A204.1 (cell line): Measurements from ENCODE around the gene TMEM151B.
A peak's percentile ranks its signal among the peaks of the same experiment; 100 is the strongest.

ENCODE experiments used
- FAIRE-seq: peaks from 2 replicates; lab custom pipeline; 2012; peaks lifted over from hg19 to GRCh38; lab: Jason Lieb, UNC

TMEM151B gene

GRCh38 chr6:44232676-44233566 lies 37.3 kb upstream of the TMEM151B start:
- FAIRE-seq, result no peak

DNA sequence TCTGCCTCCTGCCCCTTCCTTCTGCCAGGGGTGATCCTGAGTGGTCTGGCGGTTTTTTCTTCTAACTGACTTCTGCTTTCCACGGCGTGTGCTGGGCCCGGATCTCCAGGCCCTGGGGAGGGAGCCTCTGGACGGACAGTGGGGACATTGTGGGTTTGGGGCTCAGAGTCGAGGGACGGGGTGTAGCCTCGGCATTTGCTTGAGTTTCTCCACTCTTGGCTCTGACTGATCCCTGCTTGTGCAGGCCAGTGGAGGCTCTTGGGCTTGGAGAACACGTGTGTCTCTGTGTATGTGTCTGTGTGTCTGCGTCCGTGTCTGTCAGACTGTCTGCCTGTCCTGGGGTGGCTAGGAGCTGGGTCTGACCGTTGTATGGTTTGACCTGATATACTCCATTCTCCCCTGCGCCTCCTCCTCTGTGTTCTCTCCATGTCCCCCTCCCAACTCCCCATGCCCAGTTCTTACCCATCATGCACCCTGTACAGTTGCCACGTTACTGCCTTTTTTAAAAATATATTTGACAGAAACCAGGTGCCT lies 36.6 kb upstream of the TMEM151B start:
- FAIRE-seq, result no peak

DNA sequence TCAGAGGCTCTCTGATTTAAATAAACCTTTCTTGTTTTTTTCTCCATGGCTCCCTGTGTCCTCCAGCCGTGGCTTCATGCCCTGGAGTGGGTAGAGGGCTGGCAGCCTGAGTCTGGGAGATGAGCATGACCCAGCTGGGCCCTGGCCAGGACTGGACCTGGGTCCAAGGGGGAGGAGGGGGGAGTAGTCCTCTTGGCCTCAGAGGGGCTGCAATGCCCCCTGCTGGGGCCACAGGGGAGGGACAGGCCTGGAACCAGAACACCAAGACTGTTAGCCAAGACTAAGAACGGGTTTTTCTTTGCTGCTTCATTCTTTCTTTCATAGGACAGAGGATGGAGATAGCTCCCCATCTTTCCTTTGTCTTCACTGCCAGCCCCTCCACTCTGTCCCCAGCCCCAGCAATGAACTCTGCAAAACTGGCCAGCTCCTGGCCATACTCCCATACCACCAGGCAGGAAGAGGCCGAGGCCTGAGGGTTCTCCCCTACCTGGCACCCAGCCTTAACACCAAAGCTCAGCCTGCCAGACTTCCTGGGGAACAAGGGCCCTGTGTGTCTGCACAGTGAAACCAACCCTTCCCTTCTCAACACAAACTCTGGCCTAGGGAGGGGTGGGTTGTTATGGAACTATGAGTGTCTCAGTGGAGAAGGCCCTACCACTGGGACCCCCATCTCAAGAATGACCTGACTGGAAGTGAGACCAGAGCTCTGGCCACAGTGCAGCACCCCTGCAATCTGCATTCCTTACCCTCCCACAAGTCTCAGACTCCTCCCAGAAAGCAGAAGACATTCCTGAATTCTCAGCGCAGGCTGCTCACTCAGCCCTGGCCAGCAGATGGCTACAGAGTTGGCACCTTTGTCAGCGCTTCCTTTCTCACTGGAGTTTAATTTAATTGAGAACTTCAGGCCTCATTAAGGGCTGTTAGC lies 35.9 kb upstream of the TMEM151B start:
- no peak for FAIRE-seq

DNA sequence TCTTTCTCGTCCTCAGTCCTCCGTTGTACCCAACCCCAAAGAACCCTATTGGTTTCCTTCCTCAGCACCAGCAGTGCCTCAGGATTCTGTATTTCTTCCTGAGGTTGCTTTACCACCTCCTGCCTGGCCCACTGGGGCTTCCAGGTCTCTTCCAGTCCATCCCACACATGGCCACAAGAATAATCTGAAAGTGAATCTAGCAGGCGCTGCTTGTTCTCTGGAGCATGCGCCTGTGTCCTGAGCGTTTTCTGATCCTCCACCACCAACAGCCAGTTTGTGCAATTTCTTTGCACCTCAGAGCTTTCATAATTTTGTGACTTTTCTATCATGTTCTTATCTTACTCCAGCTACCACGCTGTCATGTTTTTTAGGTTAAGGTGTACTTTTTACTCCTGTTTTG lies 35.0 kb upstream of the TMEM151B start:
- no peak for FAIRE-seq

DNA sequence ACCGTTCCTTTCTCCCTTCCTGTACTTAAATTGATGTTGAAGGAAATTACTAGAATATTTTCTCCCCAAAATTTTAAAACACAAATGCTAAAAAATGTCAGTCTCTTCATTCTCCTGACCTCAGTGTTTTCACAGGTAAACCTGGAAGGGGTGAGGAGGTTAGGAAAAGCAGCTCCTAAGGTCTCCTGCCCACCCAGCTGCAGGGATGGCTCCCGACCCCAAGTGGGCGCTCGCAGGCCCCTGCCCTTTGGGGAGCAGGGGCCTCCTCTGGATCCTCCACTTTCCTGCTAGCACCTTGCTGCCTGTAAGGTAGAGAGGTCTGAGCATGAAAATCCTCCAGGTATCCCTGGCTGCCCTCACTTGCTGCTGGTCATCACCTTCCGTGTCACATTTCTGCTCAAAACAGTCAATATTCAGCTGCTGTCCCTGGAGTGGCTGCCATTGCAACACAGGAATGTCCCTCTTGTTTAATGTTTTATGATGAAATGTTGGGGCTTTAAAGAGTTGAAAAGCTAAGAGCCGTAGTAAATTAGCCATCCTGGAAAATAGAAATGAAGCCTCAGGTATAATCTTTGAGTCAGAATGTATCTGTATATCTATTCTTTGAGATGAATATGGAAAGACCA lies 34.2 kb upstream of the TMEM151B start:
- FAIRE-seq, result no peak

DNA sequence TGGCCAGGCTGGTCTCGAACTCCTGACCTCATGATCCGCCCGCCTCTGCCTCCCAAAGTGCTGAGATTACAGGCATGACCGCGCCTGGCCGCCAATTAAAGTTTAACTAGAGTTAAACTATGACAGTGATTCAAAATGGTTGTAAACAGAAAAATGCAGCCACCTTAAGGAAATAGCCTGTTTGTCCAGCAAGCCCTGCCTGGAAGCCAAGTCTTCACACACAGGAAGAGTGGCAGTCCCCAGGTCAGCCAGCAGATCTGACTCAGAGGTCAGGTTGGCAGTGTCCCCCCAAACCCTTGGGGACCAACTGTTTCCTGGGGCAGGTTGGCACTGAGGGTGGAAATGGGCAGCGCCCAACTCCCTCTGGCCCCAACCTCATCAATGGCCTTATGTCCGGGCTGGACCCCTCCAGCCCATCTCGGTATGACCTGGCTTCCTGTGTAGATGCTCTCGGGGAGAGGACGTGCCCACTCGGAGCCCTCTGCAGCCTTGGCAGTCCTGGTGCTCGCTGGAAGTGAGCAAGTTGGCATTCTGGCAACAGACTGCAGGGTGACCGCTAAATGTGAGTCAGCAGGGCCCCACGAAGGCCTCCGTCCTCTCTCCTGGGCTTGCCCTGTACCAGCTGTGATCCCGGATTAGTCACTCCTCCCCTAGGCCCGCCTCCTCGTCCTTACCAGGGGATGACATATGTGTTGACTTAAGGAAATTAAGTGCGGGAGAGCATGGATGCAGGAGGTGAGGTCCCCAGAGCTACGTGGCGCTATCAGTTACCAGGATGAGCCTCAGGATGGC lies 33.0 kb upstream of the TMEM151B start:
- peak; percentile 11 for FAIRE-seq

- no peak for FAIRE-seq
Measured at GRCh38 chr6:44237813-44238433, 32.3 kb upstream of the TMEM151B start.

- no peak for FAIRE-seq
Measured at GRCh38 chr6:44238687-44239350, 31.4 kb upstream of the TMEM151B start.

- no peak for FAIRE-seq
Measured at GRCh38 chr6:44243345-44243744, 26.9 kb upstream of the TMEM151B start.

DNA sequence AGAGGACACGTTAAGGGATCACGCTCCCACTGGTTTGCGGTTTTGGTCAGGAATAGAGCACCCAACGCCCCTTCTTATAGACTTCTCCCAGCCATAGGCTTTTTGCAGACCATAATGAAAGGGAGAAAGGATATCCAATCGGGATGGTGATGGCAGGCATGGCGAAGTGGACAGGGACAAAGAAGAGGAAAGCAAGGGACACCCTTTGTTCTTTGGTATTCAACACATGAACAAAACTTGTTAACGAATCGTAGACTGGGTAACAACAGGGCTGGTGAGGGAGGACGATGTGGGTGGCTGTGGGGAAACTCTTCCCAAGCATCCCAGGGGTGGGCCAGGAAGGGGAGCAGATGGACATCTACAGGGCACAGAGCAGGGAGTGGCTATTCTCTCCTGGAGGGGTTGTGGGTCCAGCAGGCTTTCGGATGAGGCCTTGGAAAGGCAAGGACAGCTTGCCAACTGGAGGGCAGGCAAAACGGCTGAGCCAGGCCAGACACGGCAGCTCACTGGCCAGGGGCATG lies 24.8 kb upstream of the TMEM151B start:
- no peak for FAIRE-seq

GRCh38 chr6:44245912-44246662 lies 24.2 kb upstream of the TMEM151B start:
- FAIRE-seq, result no peak

DNA sequence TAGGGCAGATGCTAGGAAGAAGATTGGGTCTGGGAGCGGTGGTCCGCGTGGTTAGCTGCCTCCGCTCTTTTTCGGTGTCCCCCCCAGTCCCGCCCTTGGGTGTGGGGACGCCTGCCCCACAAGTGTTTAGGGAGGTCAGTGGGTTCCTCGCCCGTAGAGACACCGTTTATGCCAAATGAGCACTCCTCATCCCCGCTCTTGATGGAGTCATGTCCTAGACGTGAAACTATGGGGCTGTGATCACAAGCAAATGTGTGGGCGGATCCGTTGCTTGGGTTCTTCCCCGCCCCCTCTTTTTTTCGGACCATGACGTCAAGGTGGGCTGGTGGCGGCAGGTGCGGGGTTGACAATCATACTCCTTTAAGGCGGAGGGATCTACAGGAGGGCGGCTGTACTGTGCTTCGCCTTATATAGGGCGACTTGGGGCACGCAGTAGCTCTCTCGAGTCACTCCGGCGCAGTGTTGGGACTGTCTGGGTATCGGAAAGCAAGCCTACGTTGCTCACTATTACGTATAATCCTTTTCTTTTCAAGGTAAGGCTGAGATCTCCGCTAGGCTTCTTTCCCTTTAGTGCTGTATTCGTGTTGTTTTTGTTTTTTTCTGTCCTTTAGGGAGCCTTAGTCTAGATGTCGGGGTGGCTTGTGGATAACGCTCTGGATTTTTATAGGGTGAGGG lies 23.4 kb upstream of the TMEM151B start, which contains the start of gene HSP90AB1:
Gene HSP90AB1 (plus strand): TSS at position 439 of the 675 bp plus-strand sequence. CDS start 1,529 bp downstream, outside the sequence.
- peak; percentile 82 for FAIRE-seq

GRCh38 chr6:44247338-44248302 lies 22.6 kb upstream of the TMEM151B start:
- FAIRE-seq, result no peak

GRCh38 chr6:44248579-44248978 lies 21.7 kb upstream of the TMEM151B start:
- no peak for FAIRE-seq

DNA sequence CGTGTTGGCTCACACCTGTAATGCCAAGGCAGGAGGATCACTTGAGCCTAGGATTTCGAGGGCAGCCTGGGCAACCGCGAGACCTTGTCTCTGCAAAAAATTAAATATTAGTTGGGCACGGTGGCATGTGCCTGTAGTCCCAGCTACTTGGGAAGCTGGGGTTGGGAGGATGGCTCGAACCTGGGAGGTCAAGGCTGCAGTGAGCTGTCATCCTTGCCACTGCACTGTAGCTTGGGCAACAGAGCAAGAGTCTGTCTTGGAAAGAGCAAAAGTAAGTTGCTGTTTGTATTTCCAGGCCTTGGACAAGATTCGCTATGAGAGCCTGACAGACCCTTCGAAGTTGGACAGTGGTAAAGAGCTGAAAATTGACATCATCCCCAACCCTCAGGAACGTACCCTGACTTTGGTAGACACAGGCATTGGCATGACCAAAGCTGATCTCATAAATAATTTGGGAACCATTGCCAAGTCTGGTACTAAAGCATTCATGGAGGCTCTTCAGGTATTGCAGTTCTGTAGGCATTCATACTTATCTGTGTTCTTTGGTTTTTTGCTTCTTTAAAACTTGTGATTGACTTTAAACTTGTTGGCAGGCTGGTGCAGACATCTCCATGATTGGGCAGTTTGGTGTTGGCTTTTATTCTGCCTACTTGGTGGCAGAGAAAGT lies 21.0 kb upstream of the TMEM151B start:
- no peak for FAIRE-seq

DNA sequence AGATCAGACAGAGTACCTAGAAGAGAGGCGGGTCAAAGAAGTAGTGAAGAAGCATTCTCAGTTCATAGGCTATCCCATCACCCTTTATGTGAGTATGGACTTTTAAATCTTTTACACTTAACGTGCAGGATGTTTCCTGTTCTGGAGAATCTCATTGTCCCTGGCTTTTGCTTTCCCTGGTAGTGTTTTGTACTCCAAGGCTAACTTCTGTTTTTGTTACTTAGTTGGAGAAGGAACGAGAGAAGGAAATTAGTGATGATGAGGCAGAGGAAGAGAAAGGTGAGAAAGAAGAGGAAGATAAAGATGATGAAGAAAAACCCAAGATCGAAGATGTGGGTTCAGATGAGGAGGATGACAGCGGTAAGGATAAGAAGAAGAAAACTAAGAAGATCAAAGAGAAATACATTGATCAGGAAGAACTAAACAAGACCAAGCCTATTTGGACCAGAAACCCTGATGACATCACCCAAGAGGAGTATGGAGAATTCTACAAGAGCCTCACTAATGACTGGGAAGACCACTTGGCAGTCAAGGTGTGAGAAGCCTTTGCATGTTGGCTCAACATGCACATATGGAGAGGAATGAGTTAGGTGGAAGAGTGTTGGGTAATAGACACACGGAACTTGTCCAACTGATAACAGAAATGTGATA lies 20.1 kb upstream of the TMEM151B start:
- no peak for FAIRE-seq
